HL-60 (cell line): ENCODE measurements around the gene RCL1.

Experiments used
- DNase-seq, 2 experiments: peaks; one replicate each; pipeline ENCODE4 v3.0.0-alpha.2; 2010 to 2020; ENCODE audit warnings: low read depth in 1 of 2, low spot score in 1 of 2
- H3K27ac ChIP-seq: fragments of 250-450 bp; sonication (Bioruptor Pico); replicated peaks from 2 replicates; pipeline ENCODE4 v1.5.1; 2020; ENCODE audit warnings: mild to moderate bottlenecking, moderate library complexity
- H3K27me3 ChIP-seq: fragments of 250-450 bp; sonication (Bioruptor Pico); 2 replicates; pipeline ENCODE4 v1.5.1; 2021; ENCODE audit warnings: mild to moderate bottlenecking, moderate library complexity; ENCODE audit not compliant: insufficient read depth, poor library complexity, severe bottlenecking
- H3K4me3 ChIP-seq: replicated peaks from 2 replicates; pipeline ENCODE4 v1.5.1; 2011; ENCODE audit warnings: mild to moderate bottlenecking, control low read depth, low read length; ENCODE audit not compliant: insufficient read depth
- CTCF ChIP-seq: IDR thresholded peaks from one replicate; pipeline ENCODE4 v1.5.1; 2011; ENCODE audit warnings: low read length, control low read depth, inconsistent platforms; ENCODE audit not compliant: insufficient read depth
- GABPA ChIP-seq: IDR thresholded peaks from 2 replicates; pipeline ENCODE4 v1.6.1; 2012; ENCODE audit warnings: low read depth
- POLR2AphosphoS5 ChIP-seq: IDR thresholded peaks from 2 replicates; pipeline ENCODE4 v1.6.1; 2012; ENCODE audit warnings: low read depth
- SPI1 ChIP-seq: IDR thresholded peaks from 2 replicates; pipeline ENCODE4 v1.6.1; 2012; ENCODE audit warnings: low read depth, mild to moderate bottlenecking, borderline replicate concordance
- TF ChIP-seq, protein P1 (sequence below): IDR thresholded peaks from 2 replicates; pipeline ENCODE4 v1.6.1; 2012; ENCODE audit warnings: low read depth; ENCODE audit not compliant: insufficient replicate concordance

RCL1 gene

DNA sequence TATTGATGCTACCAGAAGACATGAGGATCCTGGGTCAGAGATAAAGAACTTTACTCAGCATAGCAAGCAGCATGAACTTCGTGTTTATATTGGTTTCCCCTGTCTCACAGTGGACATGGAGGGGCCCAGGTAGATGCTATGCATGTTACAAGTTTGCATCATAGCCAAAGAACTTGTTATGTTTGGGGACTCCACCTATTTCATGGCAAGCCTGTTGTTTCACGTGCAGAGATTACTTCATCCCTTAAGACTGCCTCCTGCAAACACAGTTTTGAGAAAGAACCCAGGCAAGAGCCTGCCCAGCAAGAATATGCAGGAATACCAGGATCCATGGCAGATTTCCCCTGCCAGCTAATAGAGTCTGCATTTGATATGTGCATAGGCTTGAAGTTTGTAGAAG is 68.4 kb downstream of the RCL1 start:
- Histone ChIP-seq H3K27ac (no peak overlapping the region), H3K27me3 (no peaks in the 10 kb centered on the region), H3K4me3 (no peak overlapping the region)
- DNase-seq: no peak
- TF ChIP-seq, protein P1, sequence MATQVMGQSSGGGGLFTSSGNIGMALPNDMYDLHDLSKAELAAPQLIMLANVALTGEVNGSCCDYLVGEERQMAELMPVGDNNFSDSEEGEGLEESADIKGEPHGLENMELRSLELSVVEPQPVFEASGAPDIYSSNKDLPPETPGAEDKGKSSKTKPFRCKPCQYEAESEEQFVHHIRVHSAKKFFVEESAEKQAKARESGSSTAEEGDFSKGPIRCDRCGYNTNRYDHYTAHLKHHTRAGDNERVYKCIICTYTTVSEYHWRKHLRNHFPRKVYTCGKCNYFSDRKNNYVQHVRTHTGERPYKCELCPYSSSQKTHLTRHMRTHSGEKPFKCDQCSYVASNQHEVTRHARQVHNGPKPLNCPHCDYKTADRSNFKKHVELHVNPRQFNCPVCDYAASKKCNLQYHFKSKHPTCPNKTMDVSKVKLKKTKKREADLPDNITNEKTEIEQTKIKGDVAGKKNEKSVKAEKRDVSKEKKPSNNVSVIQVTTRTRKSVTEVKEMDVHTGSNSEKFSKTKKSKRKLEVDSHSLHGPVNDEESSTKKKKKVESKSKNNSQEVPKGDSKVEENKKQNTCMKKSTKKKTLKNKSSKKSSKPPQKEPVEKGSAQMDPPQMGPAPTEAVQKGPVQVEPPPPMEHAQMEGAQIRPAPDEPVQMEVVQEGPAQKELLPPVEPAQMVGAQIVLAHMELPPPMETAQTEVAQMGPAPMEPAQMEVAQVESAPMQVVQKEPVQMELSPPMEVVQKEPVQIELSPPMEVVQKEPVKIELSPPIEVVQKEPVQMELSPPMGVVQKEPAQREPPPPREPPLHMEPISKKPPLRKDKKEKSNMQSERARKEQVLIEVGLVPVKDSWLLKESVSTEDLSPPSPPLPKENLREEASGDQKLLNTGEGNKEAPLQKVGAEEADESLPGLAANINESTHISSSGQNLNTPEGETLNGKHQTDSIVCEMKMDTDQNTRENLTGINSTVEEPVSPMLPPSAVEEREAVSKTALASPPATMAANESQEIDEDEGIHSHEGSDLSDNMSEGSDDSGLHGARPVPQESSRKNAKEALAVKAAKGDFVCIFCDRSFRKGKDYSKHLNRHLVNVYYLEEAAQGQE: no peak
- TF ChIP-seq SPI1 (no peak), POLR2AphosphoS5 (no peak), GABPA (no peak), CTCF (no peak)

- Histone ChIP-seq H3K4me3 (no peak overlapping the region), H3K27me3 (no peaks in the 10 kb centered on the region), H3K27ac (no peak overlapping the region)
- DNase-seq: no peak
- no peak for TF ChIP-seq CTCF
- TF ChIP-seq GABPA: no peak
- TF ChIP-seq POLR2AphosphoS5: no peak
- TF ChIP-seq SPI1: no peak
- TF ChIP-seq, protein P1: no peak
These were observed 69.2 kb downstream of the RCL1 start for GRCh38 chr9:4861736-4862451.

DNA sequence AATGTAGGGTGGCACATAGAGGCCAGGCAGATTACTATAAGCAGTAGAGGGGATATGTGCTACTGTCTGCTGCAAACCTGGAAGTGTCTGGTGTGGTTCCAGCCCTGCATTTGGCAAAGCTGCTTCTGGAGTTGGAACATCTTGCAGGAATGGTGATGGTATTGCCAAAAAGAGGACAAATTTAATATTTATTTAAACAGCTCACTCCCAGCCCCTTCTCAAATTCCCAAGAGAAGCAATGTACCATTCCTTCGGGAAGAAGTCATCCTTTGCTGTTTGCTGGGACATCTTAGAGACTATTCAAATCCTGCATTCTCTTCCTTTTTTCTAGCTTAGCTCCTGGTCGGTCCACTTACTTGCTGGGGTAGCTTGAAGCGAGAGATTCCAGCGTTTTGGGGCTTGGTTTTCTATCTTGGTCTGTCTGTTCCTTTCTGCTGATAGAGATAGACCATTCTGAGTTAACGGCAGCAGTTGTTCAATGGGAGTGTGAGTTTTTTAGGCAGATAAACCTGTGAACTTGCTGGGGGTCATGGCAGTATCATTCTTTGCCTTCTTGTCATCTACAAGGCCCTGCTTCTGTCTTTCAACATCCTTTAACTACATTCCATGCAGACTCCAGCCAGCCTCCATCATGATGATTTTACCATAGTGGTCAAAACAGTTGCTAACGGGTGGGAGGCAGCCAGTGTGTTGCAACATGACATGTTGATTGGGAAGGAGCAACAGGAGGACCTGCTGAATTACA is 69.9 kb downstream of the RCL1 start:
- no peak for TF ChIP-seq POLR2AphosphoS5
- no peak for TF ChIP-seq CTCF
- TF ChIP-seq, protein P1: no peak
- no peak for TF ChIP-seq GABPA
- no peak for TF ChIP-seq SPI1
- H3K27me3 ChIP-seq: no peaks in the 10 kb centered on the region
- DNase-seq: no peak
- H3K4me3 ChIP-seq: no peak overlapping the region
- no peak overlapping the region for H3K27ac ChIP-seq
